ENCODE measurements around the gene RNF208.

GRCh38 chr9:137214620-137215019 lies 7.4 kb downstream of the RNF208 start:
- no peak for TF ChIP-seq CTCF (conservative IDR thresholded peaks at IDR 0.05)
- TF ChIP-seq EZH2 (IDR thresholded peaks at IDR 0.05; ENCODE audit: low read depth): no peak
